ENCODE measurements around the gene SPTBN4.

SPTBN4 gene

GRCh38 chr19:40610396-40611064 lies 143.7 kb downstream of the SPTBN4 start:
- POLR2A ChIA-PET, result interaction anchor here (0.6 to 3.8 kb wide), 9 partner anchors 10 to 331 kb away, joined by 3 to 61 read pairs (median 4); partner anchors contain the start of gene LTBP4
- H3K27ac ChIP-seq (ENCODE audit: extremely low read depth, low read depth, low read length), result 0 out of 2 replicates have a peak overlapping the region, but pooled peaks have one; percentile 26
- H3K36me3 ChIP-seq (ENCODE audit: control insufficient read depth in 2 of 2, insufficient read depth in 1 of 2, low read length in 2 of 2), result peaks cover 0 to 5% of the 10 kb centered on the region in 2 experiments; a peak in 2 of 3 replicates
- no peaks in the 10 kb centered on the region for H3K9me3 ChIP-seq (ENCODE audit: control insufficient read depth, insufficient read depth, low read depth, low read length)
- H3K4me1 ChIP-seq (ENCODE audit: control insufficient read depth, insufficient read depth, low read length), result peaks cover 30% of the 10 kb centered on the region
- no peak overlapping the region for H3K4me3 ChIP-seq (ENCODE audit: low read depth, low read length)
- CTCF ChIA-PET, result interaction anchor here (0.5 to 20.7 kb wide), 6 partner anchors 13 to 1183 kb away, joined by 3 to 470 read pairs (median 4); no protein-coding TSS in a partner anchor
- TF ChIP-seq PRDM2 (tag by site-specific recombination; IDR thresholded peaks at IDR 0.05; ENCODE audit: borderline replicate concordance) (peak; percentile 94; the same call in 1 of the 2 replicates), ZNF658 (tag by site-specific recombination; IDR thresholded peaks at IDR 0.05) (no peak), ZNF785 (tag by site-specific recombination; IDR thresholded peaks at IDR 0.05) (0 out of 2 replicates have a peak, but pooled peaks have one; percentile 8), KLF7 (tag by site-specific recombination; IDR thresholded peaks at IDR 0.05; ENCODE audit: borderline replicate concordance) (0 out of 2 replicates have a peak, but pooled peaks have one; percentile 41), ZBTB17 (tag by site-specific recombination; IDR thresholded peaks at IDR 0.05) (peak; percentile 81; the same call in 1 of the 2 replicates), ZNF747 (tag by site-specific recombination; IDR thresholded peaks at IDR 0.05) (0 out of 2 replicates have a peak, but pooled peaks have one; percentile 18), ZNF16 (tag by site-specific recombination; IDR thresholded peaks at IDR 0.05; ENCODE audit: low read depth) (no peak), ZNF621 (tag by site-specific recombination; IDR thresholded peaks at IDR 0.05) (peak; percentile 62; the same call in 1 of the 2 replicates), ZNF133 (tag by site-specific recombination; IDR thresholded peaks at IDR 0.05) (peak; percentile 56; the same call in 1 of the 2 replicates), ZNF560 (tag by site-specific recombination; IDR thresholded peaks at IDR 0.05; ENCODE audit: borderline replicate concordance) (no peak), ZNF548 (tag by site-specific recombination; IDR thresholded peaks at IDR 0.05) (0 out of 2 replicates have a peak, but pooled peaks have one; percentile 9), HIC1 (tag by site-specific recombination; IDR thresholded peaks at IDR 0.05) (peak; percentile 78), ZNF513 (tag by site-specific recombination; IDR thresholded peaks at IDR 0.05) (no peak), ZNF394 (tag by site-specific recombination; IDR thresholded peaks at IDR 0.05; ENCODE audit: borderline replicate concordance) (peak; percentile 28; the same call in 1 of the 2 replicates), CTCF (tag by site-specific recombination; IDR thresholded peaks at IDR 0.05) (no peak), ZBTB10 (tag by site-specific recombination; IDR thresholded peaks at IDR 0.05) (0 out of 2 replicates have a peak, but pooled peaks have one; percentile 18), ZSCAN23 (tag by site-specific recombination; IDR thresholded peaks at IDR 0.05) (no peak), ZBTB21 (tag by site-specific recombination; IDR thresholded peaks at IDR 0.05) (0 out of 2 replicates have a peak, but pooled peaks have one; percentile 18), ZNF112 (tag by site-specific recombination; IDR thresholded peaks at IDR 0.05) (peak; percentile 40; the same call in 1 of the 2 replicates), ZNF146 (tag by site-specific recombination; IDR thresholded peaks at IDR 0.05) (0 out of 2 replicates have a peak, but pooled peaks have one; percentile 6), KLF8 (tag by site-specific recombination; IDR thresholded peaks at IDR 0.05) (0 out of 2 replicates have a peak, but pooled peaks have one; percentile 11), SP2 (tag by site-specific recombination; IDR thresholded peaks at IDR 0.05) (0 out of 2 replicates have a peak, but pooled peaks have one; percentile 6)

All from HEK293 (cell line).